K562 (cell line): ENCODE measurements around the gene KCNC4.

Experiments
- CBFA2T3 ChIP-seq: fragments of 450-650 bp; IDR thresholded peaks from 2 replicates; pipeline ENCODE4 v1.6.1; 2017
- CEBPG ChIP-seq, 3 experiments: fragments of 200-800 bp in 1 of 3; sonication (Bioruptor generic) in 1 of 3; sonication (generic) in 1 of 3; formaldehyde crosslinking in 1 of 3; IDR thresholded peaks in 2 of 3; conservative IDR thresholded peaks in 1 of 3; 2 replicates each; pipeline versions ENCODE4 v1.6.1 to v1.8.0; 2016 to 2022; ENCODE audit warnings: missing compliant biosample characterization in 2 of 3, missing genetic modification characterization in 2 of 3, mild to moderate bottlenecking in 1 of 3, missing genetic modification reagents in 1 of 3
- EP300 ChIP-seq: IDR thresholded peaks from 2 replicates; pipeline ENCODE4 v1.6.1; 2012; ENCODE audit warnings: low read length, improper control_type of control experiment

DNA sequence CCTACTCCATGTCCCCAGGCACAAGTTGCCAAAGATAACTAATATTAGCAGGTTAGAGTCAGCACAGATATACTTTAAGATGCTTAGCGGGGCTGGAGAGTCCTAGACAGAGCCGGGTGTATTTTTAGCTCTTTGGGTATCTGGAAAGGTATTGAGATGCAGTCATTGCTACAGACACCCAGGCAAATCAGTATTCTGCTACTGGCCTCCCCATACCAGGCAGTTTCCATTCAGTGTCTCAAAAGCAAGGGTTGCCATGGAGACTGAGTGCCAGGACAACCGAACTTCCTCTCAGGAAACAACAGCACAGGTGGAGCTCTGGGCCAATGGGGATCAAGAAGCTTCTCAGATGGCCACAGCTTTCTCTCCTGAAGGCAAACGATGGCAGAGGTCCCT, 45.3 kb downstream of the KCNC4 start:
- TF ChIP-seq CBFA2T3 (no peak), CEBPG (CRISPR knock-in tag; IDR thresholded peaks at IDR 0.05) (no peak), CEBPG (tag; conservative IDR thresholded peaks at IDR 0.05 in 1 of 2, IDR thresholded peaks at IDR 0.05 in 1 of 2) (no peak), EP300 (no peak)
